Fibroblast of gingiva (primary cell): ENCODE measurements around the gene PSMD1.

Experiments used
- DNase-seq: peaks from one replicate; pipeline ENCODE4 v3.0.0-alpha.2; 2011; ENCODE audit warnings: low read depth

Gene PSMD1

DNA sequence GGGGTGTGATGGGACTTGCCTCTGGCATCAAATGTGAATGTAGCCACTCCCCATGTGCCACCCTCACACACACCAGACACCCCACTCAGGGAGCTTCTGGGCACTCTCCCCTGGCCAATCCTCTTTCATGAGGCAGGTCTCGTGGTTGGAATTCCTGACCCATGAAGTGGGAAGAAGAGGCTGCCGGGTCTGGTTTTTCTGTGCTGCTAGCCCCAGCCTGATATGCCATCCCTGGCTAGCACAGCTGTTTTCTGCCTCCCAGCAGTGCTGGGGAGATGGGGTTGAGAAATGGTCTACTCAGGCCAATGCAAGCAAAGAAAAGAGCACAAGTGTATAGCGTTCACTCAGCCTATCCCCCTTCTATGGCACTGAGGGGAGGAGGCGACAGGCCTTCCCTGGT, 20.5 kb upstream of the PSMD1 start:
- no peak for DNase-seq

DNA sequence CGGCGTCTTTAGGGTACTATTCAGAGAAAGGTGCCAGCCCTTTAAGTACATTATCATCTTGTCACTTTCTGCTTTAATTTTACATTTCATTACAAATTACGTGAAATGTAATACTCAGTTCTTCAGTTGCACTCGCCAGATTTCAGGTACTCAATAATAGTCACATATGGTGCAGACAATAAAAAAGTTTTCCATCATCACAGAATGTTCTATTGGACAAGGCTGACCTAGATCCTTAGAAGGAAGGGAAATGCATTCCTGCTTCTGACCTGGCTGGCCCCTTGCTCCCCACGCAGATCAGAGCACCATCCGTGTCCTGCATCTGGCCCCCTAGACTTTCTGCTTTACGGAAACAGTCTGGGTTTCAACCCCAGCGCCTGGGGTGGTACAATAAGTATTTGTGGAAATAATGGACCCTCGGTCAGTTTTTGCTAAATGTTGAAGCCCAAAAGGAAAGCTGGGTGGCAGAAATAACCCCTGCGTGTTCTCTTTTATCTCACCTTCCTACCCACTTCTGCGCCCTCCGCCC, 20.0 kb upstream of the PSMD1 start:
- DNase-seq = no peak

DNA sequence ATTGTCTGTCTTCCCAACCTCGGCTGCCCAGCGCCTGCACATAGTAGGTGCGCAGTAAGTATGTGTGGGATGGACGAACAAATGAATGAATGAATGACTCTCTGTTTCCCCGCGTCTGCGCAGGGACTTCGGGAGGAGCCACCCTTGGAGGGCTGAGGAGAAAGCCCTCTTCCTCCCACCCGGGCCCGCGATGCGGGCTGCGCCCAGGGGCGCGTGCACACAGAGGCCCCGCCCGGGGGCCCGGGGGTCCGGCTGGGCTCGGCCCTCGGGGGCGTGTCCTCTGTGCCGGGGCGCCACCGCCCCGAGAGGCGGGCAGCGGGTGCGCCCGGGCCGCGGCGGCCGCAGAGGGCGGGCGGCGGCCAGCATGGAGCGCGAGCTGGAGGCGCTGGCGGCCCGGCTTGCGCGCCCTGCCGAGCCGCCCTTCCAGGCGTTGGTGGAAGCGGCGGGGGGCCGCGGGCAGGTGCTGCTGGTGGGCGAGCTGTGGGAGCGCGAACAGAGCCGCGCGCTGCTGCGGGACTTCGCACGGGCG, 19.4 kb upstream of the PSMD1 start, which contains the start of gene C2orf72:
C2orf72 (plus strand) TSS at position 322 of the 529 bp plus-strand sequence; CDS start at position 365, 43 bp downstream.
- no peak for DNase-seq

DNA sequence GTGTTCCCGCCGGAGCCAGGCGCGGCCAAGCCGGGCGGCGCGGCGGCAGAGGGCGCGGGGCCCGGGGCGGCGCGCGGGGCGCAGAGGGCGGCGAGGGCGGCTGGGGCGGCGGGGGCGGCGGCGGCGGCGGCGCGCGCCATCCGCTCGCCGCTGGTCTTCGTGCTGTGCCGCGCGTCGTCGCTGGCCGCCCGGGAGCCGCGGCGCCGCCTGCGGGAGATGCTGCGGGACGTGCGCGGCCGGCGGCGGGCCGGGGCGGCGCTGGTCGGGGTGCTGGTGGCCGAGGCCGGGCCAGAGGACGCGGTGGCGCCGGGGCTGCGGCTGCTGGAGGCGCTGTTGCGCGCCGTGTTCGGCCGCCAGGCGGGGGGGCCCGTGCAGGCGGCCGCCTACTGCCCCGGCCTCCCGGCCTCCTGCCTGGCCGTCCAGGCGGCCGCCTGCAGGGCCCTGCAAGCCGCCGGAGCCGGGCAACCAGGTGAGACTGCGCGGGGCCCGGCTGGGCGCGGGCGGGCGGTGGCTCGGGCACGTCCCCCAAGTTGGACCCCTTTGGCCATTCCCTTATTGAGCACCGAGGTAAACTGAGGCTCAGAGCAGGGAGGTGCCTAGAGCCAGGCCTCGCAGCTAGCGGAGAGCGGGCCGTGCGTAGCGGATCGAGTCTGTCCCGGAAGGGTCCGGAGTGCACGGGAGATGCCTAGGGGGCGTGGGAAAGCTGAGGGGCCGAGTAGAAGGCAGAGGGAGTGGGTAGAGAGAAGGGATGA, 18.8 kb upstream of the PSMD1 start:
- no peak for DNase-seq

DNA sequence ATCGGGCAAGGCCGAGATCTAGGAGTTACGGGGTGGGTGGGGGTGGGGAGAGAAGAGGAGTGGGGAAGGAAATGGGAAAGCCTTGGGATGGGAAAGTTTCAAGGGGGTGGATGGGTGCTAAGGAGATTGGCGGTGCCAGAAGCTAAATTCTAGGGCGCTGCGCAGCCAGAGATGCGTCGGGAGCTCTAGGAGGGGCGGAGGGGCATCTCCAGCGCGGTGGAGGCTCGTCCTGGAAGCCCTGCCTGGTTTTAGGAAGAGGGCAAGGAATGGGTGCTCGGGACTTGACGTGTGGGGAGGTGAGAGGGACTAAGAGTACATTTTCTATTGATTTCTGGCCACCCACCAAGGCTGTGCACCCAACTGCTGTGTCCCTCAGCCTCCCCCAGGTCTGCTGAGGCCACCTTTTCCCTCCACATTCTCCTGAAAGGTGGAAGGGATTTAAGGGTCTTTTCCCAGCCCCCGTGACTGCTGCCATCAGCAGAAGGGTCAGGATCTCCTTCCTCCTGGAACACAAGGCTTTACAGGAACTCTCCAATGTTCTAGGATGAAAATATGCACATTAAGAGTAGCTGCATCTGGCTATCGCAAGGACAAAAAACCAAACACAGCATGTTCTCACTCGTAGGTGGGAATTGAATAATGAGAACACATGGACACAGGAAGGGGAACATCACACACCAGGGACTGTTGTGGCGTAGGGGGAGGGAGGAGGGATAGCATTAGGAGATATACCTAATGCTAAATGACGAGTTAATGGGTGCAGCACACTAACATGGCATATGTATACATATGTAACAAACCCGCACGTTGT, 18.0 kb upstream of the PSMD1 start:
- DNase-seq = no peak

DNA sequence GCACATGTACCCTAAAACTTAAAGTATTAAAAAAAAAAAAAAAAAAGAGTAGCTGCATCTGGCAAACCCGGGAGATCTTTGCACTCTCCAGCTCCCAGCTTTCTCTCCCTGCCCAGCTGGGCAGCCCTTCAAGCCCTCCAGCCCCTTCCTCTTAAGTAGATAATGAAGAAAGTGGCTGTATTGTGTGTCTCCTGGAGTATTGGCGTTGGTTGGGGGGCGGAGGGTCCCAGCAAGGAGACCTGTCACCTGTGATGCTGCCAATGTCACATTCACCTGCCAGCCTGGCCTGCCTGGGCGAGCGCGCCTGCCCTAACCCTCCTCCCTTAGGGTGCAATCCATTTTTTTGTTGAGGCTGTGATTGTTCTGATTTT, 17.4 kb upstream of the PSMD1 start:
- no peak for DNase-seq

DNA sequence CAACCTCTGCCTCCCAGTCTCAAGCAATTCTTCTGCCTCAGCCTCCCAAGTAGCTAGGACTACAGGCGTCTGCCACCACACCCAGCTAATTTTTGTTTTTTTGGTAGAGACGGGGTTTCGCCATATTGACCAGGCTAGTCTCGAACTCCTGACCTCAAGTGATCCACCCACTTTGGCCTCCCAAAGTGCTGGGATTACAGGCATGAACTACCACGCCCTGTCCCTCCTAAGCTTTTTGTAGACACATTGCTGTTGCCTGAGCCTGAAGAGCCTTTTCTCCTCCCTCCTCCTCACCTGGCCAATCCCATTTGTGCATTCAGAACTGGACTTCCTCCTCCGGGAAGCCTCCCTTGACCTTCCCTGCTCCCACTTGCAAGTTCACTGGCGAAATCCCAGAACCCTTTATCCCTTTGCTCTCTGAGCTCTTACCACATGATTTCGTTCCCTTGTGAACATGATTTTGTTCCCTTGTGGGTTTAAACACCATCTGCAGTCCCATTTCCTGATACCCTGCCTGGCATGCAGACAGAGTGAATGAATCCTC, 16.8 kb upstream of the PSMD1 start:
- no peak for DNase-seq

DNA sequence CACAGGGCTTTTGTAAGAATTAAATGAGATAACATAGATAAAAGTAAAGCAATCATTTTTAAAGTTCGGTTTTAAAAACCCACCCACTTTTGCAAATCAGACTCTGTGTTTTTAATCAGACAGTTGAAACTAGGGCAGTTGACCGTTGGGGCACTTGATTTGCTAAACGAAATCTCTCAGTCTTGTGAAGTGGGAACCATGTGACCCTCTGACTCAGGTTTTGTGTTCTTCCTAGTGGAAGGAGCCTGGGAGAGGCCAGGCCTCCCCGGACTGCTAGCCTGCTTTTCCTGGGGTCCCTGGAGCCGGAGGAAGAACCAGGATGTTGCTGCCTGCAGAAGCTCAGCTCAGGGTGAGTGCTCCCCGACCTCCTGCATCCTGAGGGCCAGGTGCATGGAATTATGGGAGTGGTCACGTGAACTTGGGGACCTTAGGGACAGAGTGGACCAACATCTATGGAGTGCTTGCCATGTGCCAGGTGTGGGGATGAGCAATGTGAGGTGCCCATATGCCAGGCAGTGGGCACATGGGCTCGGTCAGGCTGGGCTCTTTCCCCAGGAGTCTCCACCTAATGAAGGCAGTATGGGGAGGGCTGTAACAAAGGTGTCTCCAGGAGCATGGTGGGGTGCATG, 15.5 kb upstream of the PSMD1 start:
- DNase-seq = no peak

DNA sequence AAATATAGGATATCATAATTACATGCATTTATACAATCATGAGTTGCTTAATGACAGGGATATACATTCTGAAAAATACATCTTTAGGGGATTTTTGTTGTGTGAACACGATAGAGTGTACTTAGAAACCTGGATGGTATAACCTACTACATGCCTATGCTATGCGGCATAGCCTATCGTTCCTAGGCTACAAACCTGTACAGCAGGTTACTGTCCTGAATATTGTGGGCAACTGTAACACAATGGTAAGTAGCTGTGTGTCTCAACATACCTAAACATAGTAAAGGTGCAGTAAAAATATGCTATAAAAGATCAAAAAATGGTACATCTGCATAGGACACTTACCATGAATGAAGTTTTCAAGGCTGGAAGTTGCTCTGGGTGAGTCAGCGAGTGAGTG, 12.9 kb upstream of the PSMD1 start:
- no peak for DNase-seq

DNA sequence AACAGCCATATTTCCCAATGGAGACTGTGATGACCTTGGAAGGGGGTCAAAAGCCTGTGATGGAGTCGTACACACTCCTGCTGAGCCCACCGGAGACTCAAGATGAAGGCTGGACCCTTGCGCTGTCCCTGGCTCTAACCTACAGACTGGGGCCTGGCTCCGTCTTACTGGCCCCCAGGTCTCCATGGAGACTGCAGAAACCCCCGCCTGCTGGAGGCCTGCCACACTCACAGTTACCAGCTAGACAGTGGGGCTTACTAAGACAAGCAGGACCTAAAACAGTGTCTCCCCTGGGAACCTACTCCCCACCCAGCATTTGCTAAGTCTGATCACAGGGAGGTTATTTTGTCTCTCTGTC, 9.8 kb upstream of the PSMD1 start:
- DNase-seq = no peak

DNA sequence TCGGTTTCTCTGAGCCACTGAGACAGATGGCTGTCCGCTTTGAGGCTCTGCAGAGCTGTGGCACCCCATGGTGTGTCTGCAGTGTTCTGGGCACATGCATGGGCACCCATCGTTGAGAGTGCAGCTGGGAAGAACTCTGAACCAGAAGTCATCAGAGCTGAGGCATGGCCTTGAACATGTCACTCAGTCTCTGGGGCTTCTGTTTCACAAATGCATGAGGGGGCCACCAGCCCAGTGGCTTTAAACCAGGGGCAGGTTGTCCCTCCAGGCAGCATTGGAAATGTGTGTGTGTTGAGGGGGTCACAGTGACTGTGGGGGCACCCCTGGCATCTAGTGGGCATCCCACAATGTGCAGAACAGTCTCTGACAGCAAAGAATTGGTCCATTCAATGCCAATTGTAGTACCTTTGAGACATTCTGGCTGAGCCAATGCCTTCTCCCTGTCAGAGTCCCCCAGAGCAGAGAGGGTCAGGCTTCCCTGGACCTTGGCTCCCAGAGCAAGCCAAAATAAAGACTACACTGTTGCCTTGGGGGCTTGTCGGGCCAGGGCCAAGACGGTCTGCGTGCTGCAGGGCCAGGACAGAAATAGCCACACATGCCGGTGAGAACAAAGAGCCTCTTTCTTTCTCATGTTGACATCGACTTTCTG, 9.3 kb upstream of the PSMD1 start:
- no peak for DNase-seq

DNA sequence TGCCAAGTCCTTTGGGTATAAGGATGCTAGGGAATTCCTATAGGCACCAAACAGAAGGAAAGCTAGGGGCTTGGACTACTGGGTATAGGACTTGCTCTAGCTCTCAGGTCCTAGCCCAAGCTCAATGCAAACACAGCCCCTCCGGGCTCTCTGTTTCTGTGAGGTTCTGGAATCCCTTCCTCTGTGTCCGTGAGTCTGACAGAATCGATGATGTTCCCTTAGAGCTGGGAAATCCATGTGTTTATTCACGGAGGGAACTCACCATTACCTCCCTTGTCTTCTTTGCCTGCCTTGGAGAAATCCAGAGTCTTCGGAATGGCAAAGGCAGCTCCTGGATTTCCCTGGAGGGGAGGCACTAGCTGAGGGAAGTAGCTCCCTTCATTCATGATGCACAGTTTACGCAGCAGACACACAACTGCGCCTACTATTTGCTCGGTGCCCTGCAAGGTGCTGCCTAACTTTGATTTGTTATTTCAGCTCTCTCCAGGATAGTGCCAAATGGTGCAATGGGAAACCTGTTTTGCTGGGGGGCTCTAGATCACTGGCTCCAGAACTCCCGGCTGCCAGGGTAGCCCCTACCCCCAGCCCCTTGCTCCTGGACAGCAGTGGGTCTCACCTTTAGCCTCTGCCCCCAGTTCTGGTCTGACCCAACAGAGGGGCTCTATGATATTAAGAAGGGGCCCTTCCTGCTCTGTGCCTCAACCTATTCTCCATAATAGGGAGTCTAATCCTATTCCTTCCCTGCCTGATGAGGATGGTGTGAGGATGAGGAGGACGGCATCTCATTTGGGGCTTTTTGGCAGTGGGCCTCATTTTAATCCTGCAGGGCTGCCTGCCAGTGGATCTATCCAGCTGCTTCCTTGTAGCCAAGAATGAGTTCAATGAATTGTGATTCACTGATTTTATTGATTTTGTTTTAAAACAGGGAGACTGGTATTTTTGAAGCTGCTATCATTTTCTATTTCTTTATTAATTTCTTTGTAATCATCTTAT, 8.4 kb upstream of the PSMD1 start:
- no peak for DNase-seq

DNA sequence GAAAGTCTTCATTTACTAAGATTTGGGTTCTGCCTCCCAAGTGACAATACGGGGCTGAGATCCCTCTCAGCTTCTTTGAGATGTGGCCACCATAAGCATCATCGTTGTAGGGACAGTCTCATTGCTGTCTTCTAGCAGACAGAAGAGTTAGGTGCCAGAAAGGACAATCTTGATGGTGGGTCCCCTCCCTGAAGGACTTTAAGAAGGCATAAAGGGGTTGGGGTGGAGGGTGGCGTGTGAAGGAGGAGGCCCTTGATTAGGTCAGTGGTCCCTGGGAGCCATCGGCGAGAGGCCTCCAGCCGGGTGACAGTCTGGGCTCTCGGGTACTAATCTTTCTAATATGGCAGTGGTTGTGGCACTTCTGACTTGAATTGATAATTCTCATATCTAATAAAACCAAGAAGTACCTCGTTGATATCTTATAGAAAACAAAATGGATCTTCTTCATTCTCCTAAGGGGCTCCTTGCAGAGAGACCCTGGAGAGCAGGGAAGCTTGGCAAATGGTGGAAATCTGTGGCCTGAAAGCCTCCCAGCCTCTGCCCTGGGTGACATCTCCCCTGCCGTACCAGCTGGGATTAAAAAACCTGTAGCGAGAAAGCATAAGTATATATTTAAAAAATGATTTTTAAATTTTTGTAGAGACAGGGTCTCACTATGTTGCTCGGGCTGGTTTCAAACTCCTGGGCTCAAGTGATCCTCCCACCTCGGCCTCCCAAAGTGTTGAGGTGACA, 7.2 kb upstream of the PSMD1 start:
- no peak for DNase-seq

DNA sequence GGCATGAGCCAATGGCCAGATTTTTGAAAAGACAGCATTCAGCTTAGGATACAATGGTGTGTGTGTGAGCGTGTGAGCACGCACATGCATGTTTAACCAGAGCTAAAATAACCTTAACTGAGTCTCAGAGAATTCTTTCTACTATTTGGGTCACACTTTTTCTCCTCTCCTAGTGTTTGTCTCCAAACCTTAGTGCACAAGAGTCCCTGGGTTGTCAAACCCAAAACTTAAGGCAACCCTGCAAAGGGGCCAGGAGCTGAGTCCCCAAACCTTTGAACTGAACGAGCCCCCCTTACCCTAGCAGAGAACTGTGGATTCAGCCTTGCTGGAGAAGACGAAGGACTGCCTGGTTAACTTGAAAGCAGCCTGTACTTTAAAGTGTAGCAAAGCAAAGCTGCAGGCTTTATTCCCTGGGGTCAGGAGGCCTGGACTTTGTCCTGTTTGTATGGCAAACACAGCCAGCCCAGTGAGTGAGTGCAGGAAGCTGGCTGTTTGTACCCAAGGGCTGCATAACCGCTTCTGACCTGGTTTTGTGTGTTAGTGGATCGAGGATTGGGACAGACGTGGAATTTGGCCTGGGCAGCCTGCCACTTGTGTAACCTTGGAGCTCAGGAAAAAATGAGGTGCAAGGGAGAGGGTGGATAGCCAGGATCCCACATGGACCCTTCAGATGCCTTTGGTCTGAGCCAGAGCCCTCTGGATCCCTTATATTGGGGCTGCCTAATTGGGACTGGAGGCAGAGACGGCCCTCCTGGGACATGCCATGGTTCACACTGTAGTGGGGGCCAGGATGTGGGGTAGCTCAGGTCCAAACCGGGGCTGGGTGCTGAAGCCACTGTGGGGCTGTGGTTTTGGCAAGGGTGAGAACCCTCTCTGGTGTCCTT, 6.4 kb upstream of the PSMD1 start:
- DNase-seq = no peak

DNA sequence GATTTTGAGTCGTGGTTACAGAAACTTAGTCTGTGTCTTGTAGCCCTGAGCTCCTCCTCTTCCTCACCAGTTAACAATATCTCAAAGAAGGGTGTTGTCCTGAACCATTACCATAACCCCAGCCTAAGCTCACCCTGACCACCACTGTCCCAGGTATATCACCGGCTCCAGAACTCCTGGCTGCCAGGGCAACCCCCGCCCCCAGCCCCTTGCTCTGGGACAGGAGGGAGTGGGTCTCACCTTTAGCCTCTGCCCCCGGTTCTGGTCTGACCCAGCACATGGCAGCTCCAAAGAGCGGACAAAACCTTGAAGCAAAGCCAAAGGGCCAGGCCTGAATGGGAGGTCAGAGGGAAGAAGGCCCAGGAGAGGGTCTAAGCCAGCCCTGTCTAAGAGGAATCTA, 5.6 kb upstream of the PSMD1 start:
- DNase-seq = no peak

DNA sequence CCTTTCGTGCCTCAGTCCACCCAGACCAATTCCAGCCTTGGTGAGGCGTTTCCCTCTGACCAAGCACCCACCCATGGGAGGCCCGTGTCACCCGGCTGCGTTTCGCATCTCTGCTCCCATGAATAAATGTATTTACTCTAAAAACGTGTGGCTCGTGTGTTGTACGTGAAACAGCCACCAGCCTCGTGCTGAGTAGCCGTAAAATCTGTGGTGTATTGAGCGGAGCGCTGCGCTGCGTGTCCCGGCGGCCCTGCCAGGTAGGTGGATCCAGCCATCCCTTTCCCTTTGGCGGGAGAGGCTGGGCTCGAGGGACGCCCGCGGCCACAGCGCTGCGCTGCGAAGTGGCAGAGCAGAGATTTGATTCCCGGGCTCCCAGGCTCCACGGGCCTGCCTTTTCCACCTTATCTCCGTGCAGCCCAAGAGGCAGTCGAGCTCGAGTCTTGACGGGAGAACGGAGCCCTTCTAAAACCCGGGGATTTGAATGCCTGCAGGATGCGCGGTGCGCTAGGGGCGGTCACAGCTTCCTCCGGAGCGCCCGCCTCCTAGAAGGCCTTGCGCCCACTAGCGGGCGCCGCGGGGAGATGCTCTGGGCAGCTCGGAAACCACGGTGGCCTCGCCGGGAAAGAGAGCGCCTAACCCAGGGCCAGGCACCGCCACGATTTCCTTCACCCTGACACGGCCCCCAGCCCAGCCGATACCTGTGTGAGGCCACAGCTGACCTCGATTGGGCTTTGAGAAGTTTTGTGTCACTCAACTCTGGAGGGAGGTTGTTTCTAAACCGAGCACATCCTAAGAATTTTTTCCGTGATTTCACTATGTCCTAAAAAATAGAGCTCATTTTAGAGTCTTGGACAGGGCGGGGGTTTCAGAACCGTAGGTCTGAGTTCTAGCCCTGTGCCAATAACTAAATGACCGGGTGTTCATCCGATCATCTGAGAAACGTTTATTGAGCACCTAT, 3.9 kb upstream of the PSMD1 start:
- DNase-seq = peak; percentile 73

DNA sequence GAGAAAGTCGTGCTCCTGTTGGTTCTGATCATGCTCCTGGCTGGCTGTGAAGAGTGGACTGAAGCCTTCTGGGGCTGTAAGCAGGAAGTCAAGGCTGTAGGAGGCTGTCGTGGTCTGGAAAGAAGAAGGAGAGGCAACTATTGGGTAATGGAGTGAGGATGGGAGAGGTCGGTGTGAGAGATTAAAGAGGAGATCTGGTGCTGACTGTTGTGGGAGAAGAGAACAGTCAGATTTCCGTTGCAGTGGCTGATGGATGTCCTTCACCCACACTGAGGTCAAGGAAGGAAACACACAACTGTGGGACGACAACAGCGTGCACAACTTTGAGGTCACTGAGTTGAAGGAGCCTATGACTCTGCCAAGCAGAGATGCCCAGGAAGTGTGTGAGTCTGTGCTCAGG, 2.8 kb upstream of the PSMD1 start:
- no peak for DNase-seq

DNA sequence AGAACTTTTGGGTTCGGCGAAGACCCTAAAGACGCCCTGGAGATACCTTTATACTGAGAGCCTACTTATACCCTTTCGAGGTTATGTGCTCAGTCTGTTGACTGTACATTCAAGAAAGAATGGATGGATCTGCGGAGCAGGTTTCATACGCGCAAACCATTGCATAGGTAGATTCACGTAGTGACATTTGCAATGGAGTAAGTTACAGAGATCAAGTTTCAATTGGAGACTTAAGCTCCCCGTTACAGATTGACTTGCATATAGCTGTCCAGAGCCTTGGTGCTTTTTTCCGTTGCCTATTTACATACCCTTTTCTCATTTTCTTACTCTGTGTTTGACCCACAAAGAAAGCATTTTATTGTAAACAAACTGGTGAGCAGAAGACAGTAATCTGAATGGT, 923 bp downstream of the PSMD1 start:
- peak; percentile 7 for DNase-seq
